ENCODE measurements around the gene DUSP1. TPM values are rescaled to one million over a fixed set of nuclear protein-coding genes. Genes with fewer than 3 reads are reported as not detected.

DUSP1 gene
- total and polyA plus RNA-seq, 2 of the 13 experiments (the other 11 are each of a cell fraction or from before 2014, with no cell fraction given), result 27.1 to 55.5 TPM

DNA sequence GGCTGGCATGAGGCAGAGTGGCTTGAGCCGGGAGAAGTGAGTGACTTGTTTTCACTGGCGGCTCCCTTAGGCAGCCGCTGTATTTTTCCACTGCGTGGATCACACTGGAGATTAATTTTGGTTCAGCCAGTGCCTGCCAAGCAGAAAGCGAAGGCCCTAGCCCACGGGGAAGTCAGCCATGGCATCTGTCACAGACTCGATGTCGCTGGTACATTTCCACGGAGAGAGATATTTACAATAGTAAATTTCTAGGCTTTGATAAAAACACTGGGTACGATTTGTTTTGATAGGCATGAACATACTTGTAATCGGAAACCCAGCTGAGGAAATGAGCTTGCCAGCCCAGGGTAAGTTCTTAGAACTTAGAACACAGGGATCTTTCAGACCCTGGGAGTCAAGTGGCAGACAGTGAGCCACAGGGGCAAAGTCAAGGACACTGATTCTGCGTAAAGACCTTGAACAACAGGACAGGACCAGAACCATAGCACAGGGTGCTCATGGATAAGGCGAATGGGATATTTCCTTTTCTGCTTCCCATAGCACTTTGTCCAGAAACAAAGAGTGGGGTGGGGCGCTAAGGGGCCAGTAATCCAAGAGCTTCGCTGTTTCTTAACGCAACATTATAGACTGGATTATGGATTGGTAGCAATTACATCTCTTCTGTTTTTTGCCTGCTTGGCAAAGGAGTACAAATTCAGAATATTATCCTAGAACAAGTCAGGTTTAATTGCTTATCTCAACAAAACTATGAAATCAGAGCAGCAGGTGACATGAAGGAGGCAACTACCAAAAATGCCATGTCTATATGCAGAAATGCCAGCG lies 4.5 kb downstream of the DUSP1 start (continued):
- TF ChIP-seq KAT8 (CRISPR knock-in tag; IDR thresholded peaks at IDR 0.05) (no peak), MEIS2 (CRISPR knock-in tag; IDR thresholded peaks at IDR 0.05) (peak; percentile 37), MXI1 (IDR thresholded peaks at IDR 0.05; ENCODE audit: borderline replicate concordance, low read depth, low read length) (peak; percentile 32; the same call in 1 of the 3 replicates), KLF6 (CRISPR knock-in tag; IDR thresholded peaks at IDR 0.05) (0 out of 2 replicates have a peak, but pooled peaks have one; percentile 50), ZNF879 (CRISPR knock-in tag; IDR thresholded peaks at IDR 0.05) (no peak), SIX4 (CRISPR knock-in tag; IDR thresholded peaks at IDR 0.05) (peak; percentile 88; the same call in 1 of the 2 replicates), RXRB (CRISPR knock-in tag; IDR thresholded peaks at IDR 0.05; ENCODE audit: borderline replicate concordance) (peak; percentile 84), ZNF678 (CRISPR knock-in tag; IDR thresholded peaks at IDR 0.05) (no peak), MED8 (CRISPR knock-in tag; IDR thresholded peaks at IDR 0.05; ENCODE audit: insufficient replicate concordance) (no peak), POLR2AphosphoS2 (IDR thresholded peaks at IDR 0.05; ENCODE audit: low read depth, low read length) (peak; percentile 99), CBFB (CRISPR knock-in tag; IDR thresholded peaks at IDR 0.05) (0 out of 2 replicates have a peak, but pooled peaks have one; percentile 34), KMT2B (CRISPR knock-in tag; IDR thresholded peaks at IDR 0.05) (no peak), UBTF (CRISPR knock-in tag; IDR thresholded peaks at IDR 0.05) (no peak), ZNF30 (CRISPR knock-in tag; IDR thresholded peaks at IDR 0.05) (no peak), MAFF (IDR thresholded peaks at IDR 0.05; ENCODE audit: low read depth, low read length) (peak; percentile 62), GATAD2A (CRISPR knock-in tag; IDR thresholded peaks at IDR 0.05) (peak; percentile 81)
- TF ChIP-seq, protein P1, sequence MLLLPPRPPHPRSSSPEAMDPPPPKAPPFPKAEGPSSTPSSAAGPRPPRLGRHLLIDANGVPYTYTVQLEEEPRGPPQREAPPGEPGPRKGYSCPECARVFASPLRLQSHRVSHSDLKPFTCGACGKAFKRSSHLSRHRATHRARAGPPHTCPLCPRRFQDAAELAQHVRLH (CRISPR knock-in tag; IDR thresholded peaks at IDR 0.05; ENCODE audit: borderline replicate concordance, low read depth), result peak; percentile 75; the same call in 1 of the 2 replicates
- TF ChIP-seq, protein P2, sequence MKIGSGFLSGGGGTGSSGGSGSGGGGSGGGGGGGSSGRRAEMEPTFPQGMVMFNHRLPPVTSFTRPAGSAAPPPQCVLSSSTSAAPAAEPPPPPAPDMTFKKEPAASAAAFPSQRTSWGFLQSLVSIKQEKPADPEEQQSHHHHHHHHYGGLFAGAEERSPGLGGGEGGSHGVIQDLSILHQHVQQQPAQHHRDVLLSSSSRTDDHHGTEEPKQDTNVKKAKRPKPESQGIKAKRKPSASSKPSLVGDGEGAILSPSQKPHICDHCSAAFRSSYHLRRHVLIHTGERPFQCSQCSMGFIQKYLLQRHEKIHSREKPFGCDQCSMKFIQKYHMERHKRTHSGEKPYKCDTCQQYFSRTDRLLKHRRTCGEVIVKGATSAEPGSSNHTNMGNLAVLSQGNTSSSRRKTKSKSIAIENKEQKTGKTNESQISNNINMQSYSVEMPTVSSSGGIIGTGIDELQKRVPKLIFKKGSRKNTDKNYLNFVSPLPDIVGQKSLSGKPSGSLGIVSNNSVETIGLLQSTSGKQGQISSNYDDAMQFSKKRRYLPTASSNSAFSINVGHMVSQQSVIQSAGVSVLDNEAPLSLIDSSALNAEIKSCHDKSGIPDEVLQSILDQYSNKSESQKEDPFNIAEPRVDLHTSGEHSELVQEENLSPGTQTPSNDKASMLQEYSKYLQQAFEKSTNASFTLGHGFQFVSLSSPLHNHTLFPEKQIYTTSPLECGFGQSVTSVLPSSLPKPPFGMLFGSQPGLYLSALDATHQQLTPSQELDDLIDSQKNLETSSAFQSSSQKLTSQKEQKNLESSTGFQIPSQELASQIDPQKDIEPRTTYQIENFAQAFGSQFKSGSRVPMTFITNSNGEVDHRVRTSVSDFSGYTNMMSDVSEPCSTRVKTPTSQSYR (CRISPR knock-in tag; IDR thresholded peaks at IDR 0.05; ENCODE audit: borderline replicate concordance), result peak; percentile 7; the same call in 1 of the 2 replicates
- TF ChIP-seq, protein P3, sequence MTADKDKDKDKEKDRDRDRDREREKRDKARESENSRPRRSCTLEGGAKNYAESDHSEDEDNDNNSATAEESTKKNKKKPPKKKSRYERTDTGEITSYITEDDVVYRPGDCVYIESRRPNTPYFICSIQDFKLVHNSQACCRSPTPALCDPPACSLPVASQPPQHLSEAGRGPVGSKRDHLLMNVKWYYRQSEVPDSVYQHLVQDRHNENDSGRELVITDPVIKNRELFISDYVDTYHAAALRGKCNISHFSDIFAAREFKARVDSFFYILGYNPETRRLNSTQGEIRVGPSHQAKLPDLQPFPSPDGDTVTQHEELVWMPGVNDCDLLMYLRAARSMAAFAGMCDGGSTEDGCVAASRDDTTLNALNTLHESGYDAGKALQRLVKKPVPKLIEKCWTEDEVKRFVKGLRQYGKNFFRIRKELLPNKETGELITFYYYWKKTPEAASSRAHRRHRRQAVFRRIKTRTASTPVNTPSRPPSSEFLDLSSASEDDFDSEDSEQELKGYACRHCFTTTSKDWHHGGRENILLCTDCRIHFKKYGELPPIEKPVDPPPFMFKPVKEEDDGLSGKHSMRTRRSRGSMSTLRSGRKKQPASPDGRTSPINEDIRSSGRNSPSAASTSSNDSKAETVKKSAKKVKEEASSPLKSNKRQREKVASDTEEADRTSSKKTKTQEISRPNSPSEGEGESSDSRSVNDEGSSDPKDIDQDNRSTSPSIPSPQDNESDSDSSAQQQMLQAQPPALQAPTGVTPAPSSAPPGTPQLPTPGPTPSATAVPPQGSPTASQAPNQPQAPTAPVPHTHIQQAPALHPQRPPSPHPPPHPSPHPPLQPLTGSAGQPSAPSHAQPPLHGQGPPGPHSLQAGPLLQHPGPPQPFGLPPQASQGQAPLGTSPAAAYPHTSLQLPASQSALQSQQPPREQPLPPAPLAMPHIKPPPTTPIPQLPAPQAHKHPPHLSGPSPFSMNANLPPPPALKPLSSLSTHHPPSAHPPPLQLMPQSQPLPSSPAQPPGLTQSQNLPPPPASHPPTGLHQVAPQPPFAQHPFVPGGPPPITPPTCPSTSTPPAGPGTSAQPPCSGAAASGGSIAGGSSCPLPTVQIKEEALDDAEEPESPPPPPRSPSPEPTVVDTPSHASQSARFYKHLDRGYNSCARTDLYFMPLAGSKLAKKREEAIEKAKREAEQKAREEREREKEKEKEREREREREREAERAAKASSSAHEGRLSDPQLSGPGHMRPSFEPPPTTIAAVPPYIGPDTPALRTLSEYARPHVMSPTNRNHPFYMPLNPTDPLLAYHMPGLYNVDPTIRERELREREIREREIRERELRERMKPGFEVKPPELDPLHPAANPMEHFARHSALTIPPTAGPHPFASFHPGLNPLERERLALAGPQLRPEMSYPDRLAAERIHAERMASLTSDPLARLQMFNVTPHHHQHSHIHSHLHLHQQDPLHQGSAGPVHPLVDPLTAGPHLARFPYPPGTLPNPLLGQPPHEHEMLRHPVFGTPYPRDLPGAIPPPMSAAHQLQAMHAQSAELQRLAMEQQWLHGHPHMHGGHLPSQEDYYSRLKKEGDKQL (CRISPR knock-in tag; IDR thresholded peaks at IDR 0.05; ENCODE audit: low read depth), result peak; percentile 41; the same call in 1 of the 2 replicates
